GM10248 (cell line): ENCODE measurements around the gene STX5.

Experiments used
- CTCF ChIA-PET: fragments of 300-600 bp; sonication (Branson Sonifier 250); formaldehyde crosslinking; extraction: SDS; loops from one replicate; lab custom pipeline; 2021; ENCODE audit warnings: antibody characterized with exemption; lab: Yijun Ruan, JAX
- POLR2A ChIA-PET: fragments of 350-650 bp; sonication (Branson Sonifier 250); formaldehyde crosslinking; extraction: SDS; loops from one replicate; lab custom pipeline; 2020; ENCODE audit warnings: antibody characterized with exemption; lab: Yijun Ruan, JAX
- DNase-seq: peaks from one replicate; pipeline ENCODE4 v3.0.0; 2012; ENCODE audit errors: extremely low spot score
- CTCF ChIP-seq: IDR thresholded peaks from 2 replicates; pipeline ENCODE4 v1.5.1; 2012; ENCODE audit warnings: mild to moderate bottlenecking, low read depth; ENCODE audit errors: extremely low read depth, missing control alignments, control extremely low read depth

Gene STX5

GRCh38 chr11:62831520-62832335, at the start of gene STX5:
TSS of gene STX5 (minus strand) at chr11:62832051. CDS start at chr11:62831243, 808 bp downstream.
- DNase-seq, result peak; percentile 98
- ChIA-PET POLR2A (interaction anchor here (0.6 to 2.4 kb wide), 23 partner anchors 9 to 1373 kb away, joined by 3 to 67 read pairs (median 6); partner anchors contain the start of genes C11orf98, CSKMT, NXF1 and POLR2G), CTCF (interaction anchor here (0.7 to 2.0 kb wide), 6 partner anchors 7 to 46 kb away, joined by 3 to 8 read pairs (median 4); partner anchors contain the start of gene NXF1)
- TF ChIP-seq CTCF, result no peak

GRCh38 chr11:62880803-62881578, 49.1 kb upstream of the STX5 start, which contains the start of gene SLC3A2:
TSS of gene SLC3A2 (plus strand) at chr11:62880896. CDS start at chr11:62881024, 128 bp downstream.
- CTCF ChIA-PET, result interaction anchor here (0.6 to 3.3 kb wide), 27 partner anchors 8 to 958 kb away, joined by 3 to 22 read pairs (median 4); partner anchors contain the start of genes C11orf98, CSKMT, HNRNPUL2 and MARK2
- peak; percentile 80 for TF ChIP-seq CTCF
- POLR2A ChIA-PET, result interaction anchor here (0.7 to 2.0 kb wide), 9 partner anchors 9 to 1451 kb away, joined by 5 to 14 read pairs (median 9); partner anchors contain the start of genes C11orf98, CSKMT, SDHAF2 and WDR74
- peak; percentile 91 for DNase-seq

- CTCF ChIA-PET, result interaction anchor here (0.7 to 3.3 kb wide), 17 partner anchors 9 to 958 kb away, joined by 3 to 16 read pairs (median 5); partner anchors contain the start of genes C11orf98, CSKMT, HNRNPUL2 and MARK2
- POLR2A ChIA-PET, result interaction anchor here (0.6 to 1.9 kb wide), 4 partner anchors 19 to 94 kb away, joined by 5 to 11 read pairs (median 6); no protein-coding TSS in a partner anchor
- no peak for TF ChIP-seq CTCF
- DNase-seq, result peak; percentile 68
These were observed 48.5 kb upstream of the STX5 start for GRCh38 chr11:62880231-62880802.

GRCh38 chr11:62879235-62879978, 47.6 kb upstream of the STX5 start:
- DNase-seq, result peak; percentile 10
- CTCF ChIA-PET, result interaction anchor here (1.9 kb wide), 1 partner anchor 455 kb away, joined by 5 read pairs; no protein-coding TSS in a partner anchor
- POLR2A ChIA-PET, result interaction anchor here (0.6 to 1.9 kb wide), 2 partner anchors 35 to 78 kb away, joined by 6 to 11 read pairs; no protein-coding TSS in a partner anchor

GRCh38 chr11:62876712-62877111, 44.9 kb upstream of the STX5 start:
- no peak for TF ChIP-seq CTCF
- POLR2A ChIA-PET, result interaction anchor here (1.2 kb wide), 1 partner anchor 36 kb away, joined by 7 read pairs; no protein-coding TSS in a partner anchor
- CTCF ChIA-PET, result interaction anchor here (6.0 kb wide), 1 partner anchor 12 kb away, joined by 30 read pairs; no protein-coding TSS in a partner anchor
- DNase-seq, result no peak

More at GRCh38 chr11:62879235-62879978, 47.6 kb upstream of the STX5 start:
- TF ChIP-seq CTCF, result no peak
